Spleen (tissue), 11 donors: ENCODE data around the gene GSTK1. TPM values are rescaled to one million over a fixed set of nuclear protein-coding genes. Genes with fewer than 3 reads are reported as not detected.
A peak's percentile ranks its signal among the peaks of the same experiment; 100 is the strongest.

Experiments used
- DNase-seq: peaks from one replicate; pipeline ENCODE4 v3.0.0-alpha.2; 2020
- H3K27ac ChIP-seq, 8 donors: fragments of 200-600 bp; sonication (generic) in 7 of 8; 1 replicate in 4 of 8; 2 replicates in 4 of 8; pipeline versions ENCODE4 v1.5.0 to v1.8.0; 2016 to 2021; ENCODE audit warnings: inconsistent platforms in 4 of 8, mild to moderate bottlenecking in 4 of 8, moderate library complexity in 1 of 8
- H3K27me3 ChIP-seq, 7 donors: fragments of 200-600 bp; sonication (generic) in 6 of 7; replicated peaks in 1 of 7; 1 replicate in 4 of 7; 2 replicates in 3 of 7; pipeline versions ENCODE4 v1.5.0 to v1.8.0; 2016 to 2021; ENCODE audit warnings: inconsistent platforms in 3 of 7, mild to moderate bottlenecking in 1 of 7
- H3K36me3 ChIP-seq, 6 donors: fragments of 200-600 bp; sonication (generic) in 5 of 6; 1 replicate in 4 of 6; 2 replicates in 2 of 6; pipeline versions ENCODE4 v1.5.0 to v1.8.0; 2016 to 2021; ENCODE audit warnings: inconsistent platforms in 2 of 6
- H3K4me1 ChIP-seq, 6 donors: fragments of 200-600 bp; sonication (generic) in 5 of 6; 1 replicate in 3 of 6; 2 replicates in 3 of 6; pipeline versions ENCODE4 v1.5.0 to v1.8.0; 2016 to 2021; ENCODE audit warnings: inconsistent platforms in 3 of 6
- H3K4me3 ChIP-seq, 8 donors: fragments of 200-600 bp; sonication (generic) in 7 of 8; 1 replicate in 4 of 8; 2 replicates in 4 of 8; pipeline versions ENCODE4 v1.5.0 to v1.8.0; 2016 to 2021; ENCODE audit warnings: inconsistent platforms in 4 of 8, mild to moderate bottlenecking in 4 of 8, moderate library complexity in 2 of 8
- H3K9me3 ChIP-seq, 8 donors: fragments of 200-600 bp; sonication (generic) in 7 of 8; 1 replicate in 4 of 8; 2 replicates in 4 of 8; pipeline versions ENCODE4 v1.5.0 to v1.8.0; 2016 to 2021; ENCODE audit warnings: inconsistent platforms in 4 of 8
- POLR2A ChIP-seq, 3 donors: fragments of 450-650 bp; IDR thresholded peaks; one replicate each; pipeline ENCODE4 v1.5.1; 2017; ENCODE audit warnings: antibody characterized with exemption in 3 of 3, mild to moderate bottlenecking in 1 of 3
- POLR2AphosphoS5 ChIP-seq, 3 donors: sonication (generic); formaldehyde crosslinking; IDR thresholded peaks; one replicate each; pipeline ENCODE4 v1.5.1; 2017; ENCODE audit warnings: antibody characterized with exemption in 3 of 3
- WGBS, 5 donors: extraction: QIAGEN DNeasy Blood & Tissue Kit in 3 of 5; methylation state at CpG; one replicate each; pipeline versions ENCODE4 v1.1.5 to v1.1.7; 2013 to 2018; 5-methylcytosine and 5-hydroxymethylcytosine counted together
- intact Hi-C: fragments of 100-400 bp; cut with DNase I; formaldehyde crosslinking; loops from one replicate; pipeline ENCODE4 v1.15.0; 2023; ENCODE audit warnings: low total_unique reads
- polyA plus RNA-seq, 3 donors: library from polyadenylated mRNA; stranded (reverse); fragments of 200-250 nt; gene quantifications; one replicate each; pipeline ENCODE4 v1.2.1, GENCODE V29; 2013
- total RNA-seq, 7 donors: library from RNA; depleted of rRNA in 3 of 7; stranded (reverse); fragments of >200 nt in 3 of 7; fragmentation: NEBNext Ultra II Directional in 4 of 7; extraction: Animal tissue kit (Norgen Biotek cat#: 25700) in 4 of 7; gene quantifications; one replicate each; pipeline versions ENCODE4 v1.1.0 to v1.2.1, GENCODE V29; 2016 to 2021
- TF ChIP-seq, protein P1 (sequence below), 11 experiments: fragments of 200-600 bp in 7 of 11; fragments of 450-650 bp in 4 of 11; sonication (generic) in 4 of 11; IDR thresholded peaks in 8 of 11; conservative IDR thresholded peaks in 3 of 11; 1 replicate in 7 of 11; 2 replicates in 4 of 11; pipeline versions ENCODE4 v1.4.0 to v1.8.0; 2016 to 2021; ENCODE audit warnings: antibody characterized with exemption in 11 of 11, inconsistent platforms in 4 of 11, mild to moderate bottlenecking in 1 of 11
- donor health status: healthy with polysubstance abuse.
- donor health status: DM: no; HTN: no; CAD: no; lungs with moderate emphysema.
- donor health status: DM: no; HTN: no; CAD: no.
- donor health status: Bipolar disorder and iron deficiency.
- donor health status: healthy.
- donor health status: DM: no; HTN: no; CAD: no.
- donor health status: DM: yes; HTN: yes; CAD: no.

The GSTK1 gene
- total and polyA plus RNA-seq, 10 donors, result 162 to 247 (median 216) TPM

GRCh38 chr7:143240291-143241168, 22.7 kb upstream of the GSTK1 start:
- TF ChIP-seq POLR2A (IDR thresholded peaks at IDR 0.05), result no peak
- TF ChIP-seq POLR2AphosphoS5 (IDR thresholded peaks at IDR 0.05), result no peak
- TF ChIP-seq, protein P1, sequence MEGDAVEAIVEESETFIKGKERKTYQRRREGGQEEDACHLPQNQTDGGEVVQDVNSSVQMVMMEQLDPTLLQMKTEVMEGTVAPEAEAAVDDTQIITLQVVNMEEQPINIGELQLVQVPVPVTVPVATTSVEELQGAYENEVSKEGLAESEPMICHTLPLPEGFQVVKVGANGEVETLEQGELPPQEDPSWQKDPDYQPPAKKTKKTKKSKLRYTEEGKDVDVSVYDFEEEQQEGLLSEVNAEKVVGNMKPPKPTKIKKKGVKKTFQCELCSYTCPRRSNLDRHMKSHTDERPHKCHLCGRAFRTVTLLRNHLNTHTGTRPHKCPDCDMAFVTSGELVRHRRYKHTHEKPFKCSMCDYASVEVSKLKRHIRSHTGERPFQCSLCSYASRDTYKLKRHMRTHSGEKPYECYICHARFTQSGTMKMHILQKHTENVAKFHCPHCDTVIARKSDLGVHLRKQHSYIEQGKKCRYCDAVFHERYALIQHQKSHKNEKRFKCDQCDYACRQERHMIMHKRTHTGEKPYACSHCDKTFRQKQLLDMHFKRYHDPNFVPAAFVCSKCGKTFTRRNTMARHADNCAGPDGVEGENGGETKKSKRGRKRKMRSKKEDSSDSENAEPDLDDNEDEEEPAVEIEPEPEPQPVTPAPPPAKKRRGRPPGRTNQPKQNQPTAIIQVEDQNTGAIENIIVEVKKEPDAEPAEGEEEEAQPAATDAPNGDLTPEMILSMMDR (IDR thresholded peaks at IDR 0.05 in 8 of 11, conservative IDR thresholded peaks at IDR 0.05 in 3 of 11), result peak; percentile 79 to 97 (median 93)
- H3K27me3 ChIP-seq, result peaks cover 0 to 5% (median 0%) of the 10 kb centered on the region in 7 donors
- peak overlapping the region in 1 of 8 donors; percentile 27 for H3K4me3 ChIP-seq
- H3K36me3 ChIP-seq, result no peaks in the 10 kb centered on the region
- no peak for DNase-seq
- H3K4me1 ChIP-seq, result peaks cover 0 to 50% (median 21%) of the 10 kb centered on the region in 6 donors
- WGBS, 5 donors, result 18 to 31% (median 23%) methylated on average over 9 of the region's 9 CpGs
- peaks cover 0 to 24% (median 20%) of the 10 kb centered on the region in 8 donors for H3K9me3 ChIP-seq
- H3K27ac ChIP-seq, result peak overlapping the region; percentile 39 to 93 (median 78)
- intact Hi-C loops, result loop anchor here (2.0 to 5.0 kb wide), 2 partner anchors 62 to 176 kb away; no protein-coding TSS in a partner anchor

DNA sequence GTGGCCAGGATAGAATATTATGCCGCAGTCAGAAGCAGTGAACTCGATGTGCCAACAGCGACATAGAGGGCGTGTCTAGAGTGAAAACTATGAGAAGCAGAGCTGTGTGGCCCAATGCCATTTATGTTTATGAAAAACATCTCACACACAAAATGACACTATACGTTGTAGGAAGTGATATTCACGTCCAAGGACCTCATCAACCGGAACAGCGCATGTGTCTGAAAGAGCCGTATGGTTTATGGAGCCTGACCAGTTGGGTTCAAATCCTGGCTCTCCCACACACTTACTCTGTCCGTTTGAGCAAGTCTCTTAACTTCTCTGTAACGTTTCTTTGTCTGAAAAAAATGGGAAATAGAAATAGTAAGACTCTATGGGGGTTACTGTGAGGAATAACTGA, 20.9 kb upstream of the GSTK1 start:
- no peak overlapping the region for H3K4me3 ChIP-seq
- peaks cover 0 to 6% (median 4%) of the 10 kb centered on the region in 8 donors for H3K9me3 ChIP-seq
- DNase-seq, result no peak
- H3K36me3 ChIP-seq, result no peaks in the 10 kb centered on the region
- H3K4me1 ChIP-seq, result peaks cover 0 to 55% (median 28%) of the 10 kb centered on the region in 6 donors
- peaks cover 0 to 5% (median 0%) of the 10 kb centered on the region in 7 donors for H3K27me3 ChIP-seq
- TF ChIP-seq POLR2A (IDR thresholded peaks at IDR 0.05), result no peak
- TF ChIP-seq POLR2AphosphoS5 (IDR thresholded peaks at IDR 0.05), result no peak
- TF ChIP-seq, protein P1 (IDR thresholded peaks at IDR 0.05 in 8 of 11, conservative IDR thresholded peaks at IDR 0.05 in 3 of 11), result no peak
- intact Hi-C loops, result loop anchor here (5.0 kb wide), 1 partner anchor 60 kb away; no protein-coding TSS in a partner anchor
- H3K27ac ChIP-seq, result no peak overlapping the region
- 76 to 86% (median 80%) methylated on average over 11 of the region's 11 CpGs for WGBS, 5 donors

GRCh38 chr7:143243111-143243510, 20.1 kb upstream of the GSTK1 start:
- H3K9me3 ChIP-seq, result no peaks in the 10 kb centered on the region
- H3K4me1 ChIP-seq, result peaks cover 0 to 49% (median 29%) of the 10 kb centered on the region in 6 donors
- DNase-seq, result no peak
- 75 to 90% (median 85%) methylated on average over 7 of the region's 7 CpGs for WGBS, 5 donors
- H3K36me3 ChIP-seq, result no peaks in the 10 kb centered on the region
- no peak overlapping the region for H3K4me3 ChIP-seq
- TF ChIP-seq, protein P1 (IDR thresholded peaks at IDR 0.05 in 8 of 11, conservative IDR thresholded peaks at IDR 0.05 in 3 of 11), result no peak
- TF ChIP-seq POLR2A (IDR thresholded peaks at IDR 0.05), result no peak
- TF ChIP-seq POLR2AphosphoS5 (IDR thresholded peaks at IDR 0.05), result no peak
- intact Hi-C loops, result loop anchor here (5.0 kb wide), 1 partner anchor 59 kb away; no protein-coding TSS in a partner anchor
- no peaks in the 10 kb centered on the region for H3K27me3 ChIP-seq
- no peak overlapping the region for H3K27ac ChIP-seq

GRCh38 chr7:143243614-143244013, 19.6 kb upstream of the GSTK1 start:
- no peak for TF ChIP-seq POLR2AphosphoS5 (IDR thresholded peaks at IDR 0.05)
- TF ChIP-seq, protein P1 (IDR thresholded peaks at IDR 0.05 in 8 of 11, conservative IDR thresholded peaks at IDR 0.05 in 3 of 11), result no peak
- no peak for TF ChIP-seq POLR2A (IDR thresholded peaks at IDR 0.05)
- no peak for DNase-seq
- no peaks in the 10 kb centered on the region for H3K27me3 ChIP-seq
- H3K36me3 ChIP-seq, result no peaks in the 10 kb centered on the region
- no peaks in the 10 kb centered on the region for H3K9me3 ChIP-seq
- H3K4me1 ChIP-seq, result peaks cover 0 to 50% (median 29%) of the 10 kb centered on the region in 6 donors
- H3K27ac ChIP-seq, result no peak overlapping the region
- H3K4me3 ChIP-seq, result no peak overlapping the region
- intact Hi-C loops, result loop anchor here (5.0 kb wide), 1 partner anchor 59 kb away; no protein-coding TSS in a partner anchor
- 71 to 86% (median 80%) methylated on average over 3 of the region's 3 CpGs for WGBS, 5 donors
